ENCODE results near the gene EHF. TPM values are rescaled to one million over a fixed set of nuclear protein-coding genes. Genes with fewer than 3 reads are reported as not detected.

The EHF gene
- total RNA-seq, 1 experiment from 2014 or later = 0.51 TPM

DNA sequence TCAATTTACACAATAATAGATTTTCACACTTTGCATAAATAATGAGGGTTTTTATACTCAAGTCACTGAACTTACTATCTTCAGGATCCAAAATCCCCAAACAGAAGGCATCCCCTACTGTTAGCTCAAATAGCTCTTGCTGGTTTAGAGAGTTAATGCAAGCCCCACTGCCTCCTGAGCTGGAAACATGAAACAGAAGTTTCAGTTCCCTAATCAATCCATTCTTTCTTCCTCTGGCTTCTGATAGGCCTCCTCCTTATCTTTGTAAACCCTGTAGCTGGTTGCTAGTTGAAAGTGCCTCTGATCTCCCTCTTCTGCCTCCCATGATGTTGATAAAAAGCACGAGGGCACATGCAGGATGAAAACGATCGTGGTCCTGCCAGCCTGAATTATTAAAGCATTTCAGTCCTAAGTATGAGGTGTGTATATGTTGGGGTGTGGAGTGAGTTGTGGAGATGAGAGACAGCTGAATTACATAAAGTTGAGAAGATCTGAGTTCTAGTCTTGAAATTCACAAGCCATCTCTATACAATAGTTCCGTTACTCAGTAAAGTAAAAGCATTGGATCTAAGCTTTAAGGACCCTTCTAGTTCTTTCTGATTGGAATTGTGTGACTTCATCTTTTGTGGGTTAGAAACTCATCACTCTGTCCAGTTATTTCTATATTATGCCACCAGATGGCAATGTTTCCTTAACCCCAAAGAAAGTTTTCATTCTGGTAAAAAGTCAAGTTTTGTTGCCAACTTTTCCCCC, 35.0 kb upstream of the EHF start:
- no peak for TF ChIP-seq TCF7L2 (IDR thresholded peaks at IDR 0.05; ENCODE audit: low read depth, low read length)
- TF ChIP-seq SIN3A (IDR thresholded peaks at IDR 0.05; ENCODE audit: borderline replicate concordance, insufficient read depth, low read depth, low read length) = no peak
- TF ChIP-seq POLR2AphosphoS5 (IDR thresholded peaks at IDR 0.05; ENCODE audit: low read depth, low read length) = no peak
- TF ChIP-seq, protein P1, sequence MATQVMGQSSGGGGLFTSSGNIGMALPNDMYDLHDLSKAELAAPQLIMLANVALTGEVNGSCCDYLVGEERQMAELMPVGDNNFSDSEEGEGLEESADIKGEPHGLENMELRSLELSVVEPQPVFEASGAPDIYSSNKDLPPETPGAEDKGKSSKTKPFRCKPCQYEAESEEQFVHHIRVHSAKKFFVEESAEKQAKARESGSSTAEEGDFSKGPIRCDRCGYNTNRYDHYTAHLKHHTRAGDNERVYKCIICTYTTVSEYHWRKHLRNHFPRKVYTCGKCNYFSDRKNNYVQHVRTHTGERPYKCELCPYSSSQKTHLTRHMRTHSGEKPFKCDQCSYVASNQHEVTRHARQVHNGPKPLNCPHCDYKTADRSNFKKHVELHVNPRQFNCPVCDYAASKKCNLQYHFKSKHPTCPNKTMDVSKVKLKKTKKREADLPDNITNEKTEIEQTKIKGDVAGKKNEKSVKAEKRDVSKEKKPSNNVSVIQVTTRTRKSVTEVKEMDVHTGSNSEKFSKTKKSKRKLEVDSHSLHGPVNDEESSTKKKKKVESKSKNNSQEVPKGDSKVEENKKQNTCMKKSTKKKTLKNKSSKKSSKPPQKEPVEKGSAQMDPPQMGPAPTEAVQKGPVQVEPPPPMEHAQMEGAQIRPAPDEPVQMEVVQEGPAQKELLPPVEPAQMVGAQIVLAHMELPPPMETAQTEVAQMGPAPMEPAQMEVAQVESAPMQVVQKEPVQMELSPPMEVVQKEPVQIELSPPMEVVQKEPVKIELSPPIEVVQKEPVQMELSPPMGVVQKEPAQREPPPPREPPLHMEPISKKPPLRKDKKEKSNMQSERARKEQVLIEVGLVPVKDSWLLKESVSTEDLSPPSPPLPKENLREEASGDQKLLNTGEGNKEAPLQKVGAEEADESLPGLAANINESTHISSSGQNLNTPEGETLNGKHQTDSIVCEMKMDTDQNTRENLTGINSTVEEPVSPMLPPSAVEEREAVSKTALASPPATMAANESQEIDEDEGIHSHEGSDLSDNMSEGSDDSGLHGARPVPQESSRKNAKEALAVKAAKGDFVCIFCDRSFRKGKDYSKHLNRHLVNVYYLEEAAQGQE (IDR thresholded peaks at IDR 0.05; ENCODE audit: insufficient read depth in 1 of 2, low read depth in 2 of 2, low read length in 1 of 2) = no peak
- peak; percentile 76 for TF ChIP-seq CTCF (IDR thresholded peaks at IDR 0.05)
- no peaks in the 10 kb centered on the region; the same call in 1 of the 2 replicates for H3K27me3 ChIP-seq (ENCODE audit: control insufficient read depth, insufficient read depth, low read length)
- DNase-seq (ENCODE audit: low read depth, low spot score) (peak; percentile 64), ATAC-seq (peak; percentile 72)
- intact Hi-C loops (cut with micrococcal nuclease; ENCODE audit: unreplicated experiment) (loop anchor here (2.0 to 5.0 kb wide), 2 partner anchors 305 to 806 kb away; no protein-coding TSS in a partner anchor), in situ Hi-C loops (cut with HindIII; ENCODE audit: low pct_unique_long_range_greater_than_20kb, low sequenced_read_pairs) (no loop called here)
- ChIA-PET POLR2A (interaction anchor here (0.6 kb wide), 1 partner anchor 52 kb away, joined by 3 read pairs; no protein-coding TSS in a partner anchor), CTCF (interaction anchor here (0.6 to 1.9 kb wide), 6 partner anchors 74 to 422 kb away, joined by 3 to 9 read pairs (median 4); no protein-coding TSS in a partner anchor)
- H3K27ac ChIP-seq (ENCODE audit: low read length) = peak overlapping the region; percentile 69
- no TSS peak for BruUV-seq (replicated peaks)
- H3K36me3 ChIP-seq (ENCODE audit: control insufficient read depth, insufficient read depth, low read length) = no peaks in the 10 kb centered on the region
- H3K9me3 ChIP-seq (ENCODE audit: control insufficient read depth, insufficient read depth, low read depth, low read length) = no peaks in the 10 kb centered on the region
- 0 out of 2 replicates have a peak, but pooled peaks cover 3% of the 10 kb centered on the region for H3K4me1 ChIP-seq (ENCODE audit: control insufficient read depth, insufficient read depth, low read length)
- peak overlapping the region in 1 of 2 experiments; percentile 25; a peak in 2 of 4 replicates for H3K4me3 ChIP-seq (ENCODE audit: low read depth in 2 of 2, low read length in 2 of 2)

DNA sequence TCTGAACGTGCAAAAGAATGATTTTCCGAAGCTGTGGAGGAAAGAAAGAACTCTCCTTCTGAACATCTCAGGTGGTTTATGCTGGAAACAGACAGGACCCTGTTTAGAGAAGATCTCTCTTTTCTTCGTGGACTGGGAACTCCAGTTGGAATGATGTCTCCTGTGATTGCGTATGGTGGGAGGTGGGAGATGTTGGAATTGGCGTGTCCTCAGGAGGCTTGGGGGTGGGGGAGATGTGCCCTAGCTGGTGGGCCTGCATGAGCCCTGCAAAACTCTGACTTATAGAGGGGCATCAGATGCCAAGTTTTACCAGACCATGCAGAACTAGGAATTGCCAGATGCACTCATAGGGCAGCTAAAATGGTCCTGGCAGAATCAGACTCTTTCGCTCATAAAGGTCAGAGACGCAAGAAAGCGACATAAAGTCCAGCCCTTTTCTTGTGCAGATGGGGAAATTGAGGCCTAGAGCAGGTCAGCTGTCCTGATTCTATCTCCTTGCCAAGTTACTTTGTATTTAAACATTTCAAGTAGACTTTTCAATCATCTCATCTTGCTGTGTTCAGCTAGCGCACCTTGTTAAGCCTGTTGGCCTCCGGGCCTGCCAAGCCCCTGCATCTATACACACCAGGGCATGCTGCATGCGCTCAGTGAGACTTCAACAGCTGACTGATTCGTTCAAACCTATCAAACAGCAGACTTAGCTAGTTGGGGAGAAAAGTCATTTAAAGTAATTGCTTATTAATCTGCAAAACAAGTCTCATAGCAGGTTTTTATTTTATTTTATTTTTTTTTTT, 34.2 kb upstream of the EHF start:
- Histone ChIP-seq H3K27me3 (ENCODE audit: control insufficient read depth, insufficient read depth, low read length) (no peaks in the 10 kb centered on the region; the same call in 1 of the 2 replicates), H3K4me3 (ENCODE audit: low read depth in 2 of 2, low read length in 2 of 2) (no peak overlapping the region), H3K27ac (ENCODE audit: low read length) (peak overlapping the region; percentile 48), H3K4me1 (ENCODE audit: control insufficient read depth, insufficient read depth, low read length) (0 out of 2 replicates have a peak, but pooled peaks cover 3% of the 10 kb centered on the region), H3K9me3 (ENCODE audit: control insufficient read depth, insufficient read depth, low read depth, low read length) (no peaks in the 10 kb centered on the region), H3K36me3 (ENCODE audit: control insufficient read depth, insufficient read depth, low read length) (no peaks in the 10 kb centered on the region)
- POLR2A ChIA-PET = no interaction called here
- CTCF ChIA-PET = interaction anchor here (0.6 to 1.9 kb wide), 6 partner anchors 112 to 422 kb away, joined by 3 to 9 read pairs (median 5); no protein-coding TSS in a partner anchor
- in situ Hi-C loops (cut with HindIII; ENCODE audit: low pct_unique_long_range_greater_than_20kb, low sequenced_read_pairs) (no loop called here), intact Hi-C loops (cut with micrococcal nuclease; ENCODE audit: unreplicated experiment) (loop anchor here (2.0 to 5.0 kb wide), 2 partner anchors 304 to 806 kb away; no protein-coding TSS in a partner anchor)
- DNase-seq (ENCODE audit: low read depth, low spot score) = peak; percentile 5
- BruUV-seq (replicated peaks) = no TSS peak
- TF ChIP-seq, protein P1 (IDR thresholded peaks at IDR 0.05; ENCODE audit: insufficient read depth in 1 of 2, low read depth in 2 of 2, low read length in 1 of 2) = no peak
- TF ChIP-seq CTCF (IDR thresholded peaks at IDR 0.05) = peak; percentile 56
- no peak for TF ChIP-seq TCF7L2 (IDR thresholded peaks at IDR 0.05; ENCODE audit: low read depth, low read length)
- no peak for TF ChIP-seq SIN3A (IDR thresholded peaks at IDR 0.05; ENCODE audit: borderline replicate concordance, insufficient read depth, low read depth, low read length)
- no peak for TF ChIP-seq POLR2AphosphoS5 (IDR thresholded peaks at IDR 0.05; ENCODE audit: low read depth, low read length)
- ATAC-seq = peak; percentile 70
